Subcutaneous adipose tissue (tissue), 4 donors: Measurements from ENCODE around the gene IL10. TPM values are rescaled to one million over a fixed set of nuclear protein-coding genes. Genes with fewer than 3 reads are reported as not detected.

Experiments
- total RNA-seq, 4 donors: library from RNA; depleted of rRNA; stranded (reverse); fragments of >200 nt; gene quantifications; one replicate each; pipeline ENCODE4 v1.1.0, GENCODE V29; 2016
- TF ChIP-seq, protein P1 (sequence below): fragments of 450-650 bp; IDR thresholded peaks from one replicate; pipeline ENCODE4 v1.5.1; 2016; ENCODE audit warnings: low read depth, mild to moderate bottlenecking, control low read depth, antibody characterized with exemption, moderate library complexity

Gene IL10
- total RNA-seq, 4 donors from 2014 or later: 8.3 to 18.5 (median 12.1) TPM

GRCh38 chr1:206760590-206760989 lies 11.7 kb downstream of the IL10 start:
- TF ChIP-seq, protein P1, sequence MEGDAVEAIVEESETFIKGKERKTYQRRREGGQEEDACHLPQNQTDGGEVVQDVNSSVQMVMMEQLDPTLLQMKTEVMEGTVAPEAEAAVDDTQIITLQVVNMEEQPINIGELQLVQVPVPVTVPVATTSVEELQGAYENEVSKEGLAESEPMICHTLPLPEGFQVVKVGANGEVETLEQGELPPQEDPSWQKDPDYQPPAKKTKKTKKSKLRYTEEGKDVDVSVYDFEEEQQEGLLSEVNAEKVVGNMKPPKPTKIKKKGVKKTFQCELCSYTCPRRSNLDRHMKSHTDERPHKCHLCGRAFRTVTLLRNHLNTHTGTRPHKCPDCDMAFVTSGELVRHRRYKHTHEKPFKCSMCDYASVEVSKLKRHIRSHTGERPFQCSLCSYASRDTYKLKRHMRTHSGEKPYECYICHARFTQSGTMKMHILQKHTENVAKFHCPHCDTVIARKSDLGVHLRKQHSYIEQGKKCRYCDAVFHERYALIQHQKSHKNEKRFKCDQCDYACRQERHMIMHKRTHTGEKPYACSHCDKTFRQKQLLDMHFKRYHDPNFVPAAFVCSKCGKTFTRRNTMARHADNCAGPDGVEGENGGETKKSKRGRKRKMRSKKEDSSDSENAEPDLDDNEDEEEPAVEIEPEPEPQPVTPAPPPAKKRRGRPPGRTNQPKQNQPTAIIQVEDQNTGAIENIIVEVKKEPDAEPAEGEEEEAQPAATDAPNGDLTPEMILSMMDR: no peak

- TF ChIP-seq, protein P1: no peak
Measured at GRCh38 chr1:206757524-206758266, 14.6 kb downstream of the IL10 start.

GRCh38 chr1:206754011-206754410 lies 18.3 kb downstream of the IL10 start:
- TF ChIP-seq, protein P1: no peak

DNA sequence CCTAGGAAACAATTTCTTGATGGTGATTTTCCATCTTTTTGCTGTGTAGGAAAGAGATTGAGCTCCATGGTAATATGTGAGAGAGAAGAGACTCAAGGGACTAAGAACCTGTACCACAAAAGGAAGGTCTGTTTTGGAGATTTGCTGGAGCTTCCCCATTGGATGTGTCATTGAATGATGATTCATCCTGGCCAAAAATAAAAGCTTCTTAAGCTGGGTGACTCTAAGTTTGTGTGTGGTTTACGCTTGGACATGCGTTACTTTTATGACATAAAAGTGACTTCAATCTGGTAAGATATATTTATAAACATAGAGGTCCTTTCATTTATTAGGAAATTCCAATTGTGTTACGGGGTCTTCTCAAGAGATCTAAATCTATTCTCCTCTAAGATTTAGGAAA lies 19.2 kb downstream of the IL10 start:
- TF ChIP-seq, protein P1: no peak

DNA sequence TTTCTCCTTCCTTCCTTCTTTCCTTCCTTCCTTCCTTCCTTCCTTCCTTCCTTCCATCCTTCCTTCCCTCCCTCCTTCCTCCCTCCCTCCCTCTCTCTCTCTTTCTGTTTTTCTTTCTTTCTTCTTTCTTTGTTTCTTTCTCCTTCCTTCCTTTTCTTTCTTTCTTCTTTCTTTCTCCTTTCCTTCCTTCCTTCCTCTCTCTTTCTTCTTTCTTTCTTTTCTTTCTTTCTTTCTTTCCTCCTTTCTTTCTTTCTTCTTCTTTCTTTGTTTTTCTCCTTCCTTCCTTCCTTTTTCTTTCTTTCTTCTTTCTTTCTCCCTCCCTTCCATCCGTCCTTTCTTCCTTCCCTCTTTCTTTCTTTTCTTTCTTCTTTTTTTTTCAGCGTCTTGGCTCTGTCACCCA lies 19.8 kb downstream of the IL10 start:
- TF ChIP-seq, protein P1: no peak

DNA sequence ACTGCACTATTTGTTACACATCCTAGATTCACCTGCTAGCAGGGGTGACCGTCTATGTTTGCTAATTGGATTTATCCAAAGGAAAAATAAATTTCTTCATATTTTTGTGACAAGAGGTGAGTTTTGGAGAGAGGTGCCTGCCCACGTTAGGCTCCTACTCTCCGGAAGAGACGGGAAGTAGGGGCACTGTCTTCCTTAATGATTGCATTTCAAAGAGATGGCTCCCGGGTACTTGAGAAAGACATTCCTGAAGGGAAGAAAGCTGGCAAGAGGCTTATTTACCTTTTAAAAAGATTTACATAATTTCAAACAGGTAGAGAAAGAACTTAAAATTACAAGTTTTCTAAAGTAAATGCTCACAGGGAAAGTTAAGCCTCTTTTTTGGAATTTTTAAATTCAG lies 20.4 kb downstream of the IL10 start:
- TF ChIP-seq, protein P1: no peak

- TF ChIP-seq, protein P1: no peak
Measured at GRCh38 chr1:206748348-206749030, 23.8 kb downstream of the IL10 start.
